Putamen (tissue), 1 donor: Measurements from ENCODE around the gene SP140.
"Not testable (repeated sequence)": the region's sequence is repeated elsewhere in the genome, so short reads cannot be mapped to it uniquely, and the experiment has no call there.

Experiments used
- DNase-seq: peaks from one replicate; pipeline ENCODE4 v3.0.0-alpha.2; 2016; ENCODE audit warnings: low spot score

SP140 gene

DNA sequence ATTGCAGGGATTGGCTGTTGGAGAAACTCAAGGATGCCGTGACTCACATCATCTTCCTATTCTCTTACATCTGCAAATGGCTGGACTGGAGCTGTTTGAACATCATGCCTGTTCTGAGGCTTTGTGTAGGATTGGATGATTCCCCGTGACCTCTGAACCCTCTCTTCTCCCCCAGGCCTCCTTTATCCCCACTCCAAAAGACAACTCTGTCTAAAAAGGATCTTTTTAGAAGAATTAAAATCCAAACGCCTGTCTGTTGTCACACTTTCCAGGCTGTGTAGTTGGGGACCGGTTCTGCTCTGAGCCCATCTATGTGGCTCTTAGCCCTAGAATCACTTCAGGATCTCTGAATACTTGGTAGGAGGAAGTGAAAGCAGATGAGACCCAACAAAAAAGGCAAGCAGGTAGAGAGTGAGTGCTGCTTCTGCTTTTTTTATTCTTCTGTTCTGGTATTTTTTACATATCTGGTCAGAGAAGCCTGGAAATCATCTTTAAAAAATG is 565 bp downstream of the SP140 start:
- no peak for DNase-seq

GRCh38 chr2:230227216-230227615 is 1.7 kb downstream of the SP140 start:
- no peak for DNase-seq

GRCh38 chr2:230230087-230230486 is 4.6 kb downstream of the SP140 start:
- DNase-seq: no peak

GRCh38 chr2:230230496-230231200 is 5.1 kb downstream of the SP140 start:
- no peak for DNase-seq

GRCh38 chr2:230231251-230231650 is 5.7 kb downstream of the SP140 start:
- DNase-seq: no peak

DNA sequence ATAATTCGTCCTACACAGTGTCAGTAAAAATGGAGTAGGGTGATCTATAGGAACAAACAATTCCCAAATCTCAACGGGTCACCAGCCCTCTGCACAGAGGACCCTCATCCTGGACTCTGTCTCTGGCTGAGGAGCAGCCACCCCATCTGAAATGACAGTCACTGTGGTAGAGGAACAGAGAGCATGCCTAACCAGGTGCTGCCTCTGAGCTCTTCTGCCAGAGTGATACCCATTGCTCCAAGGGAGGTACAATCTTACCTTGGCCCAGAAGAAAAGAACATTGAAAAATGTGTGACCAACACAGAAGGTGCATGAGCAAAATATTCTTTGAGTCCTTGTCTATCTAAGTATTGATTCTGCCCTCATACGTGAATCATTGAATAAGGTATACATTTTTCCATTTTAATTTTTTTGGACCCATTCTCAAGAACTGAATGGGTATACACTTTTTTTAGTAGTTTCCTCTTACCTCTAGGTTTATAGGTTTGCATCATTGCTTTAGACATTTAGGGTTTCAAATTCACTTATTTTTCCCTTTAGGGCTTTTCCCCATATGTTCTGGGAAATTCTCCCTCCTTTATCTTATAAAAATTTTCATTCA is 8.7 kb downstream of the SP140 start:
- DNase-seq: no peak

GRCh38 chr2:230234845-230235244 is 9.3 kb downstream of the SP140 start:
- DNase-seq: no peak

DNA sequence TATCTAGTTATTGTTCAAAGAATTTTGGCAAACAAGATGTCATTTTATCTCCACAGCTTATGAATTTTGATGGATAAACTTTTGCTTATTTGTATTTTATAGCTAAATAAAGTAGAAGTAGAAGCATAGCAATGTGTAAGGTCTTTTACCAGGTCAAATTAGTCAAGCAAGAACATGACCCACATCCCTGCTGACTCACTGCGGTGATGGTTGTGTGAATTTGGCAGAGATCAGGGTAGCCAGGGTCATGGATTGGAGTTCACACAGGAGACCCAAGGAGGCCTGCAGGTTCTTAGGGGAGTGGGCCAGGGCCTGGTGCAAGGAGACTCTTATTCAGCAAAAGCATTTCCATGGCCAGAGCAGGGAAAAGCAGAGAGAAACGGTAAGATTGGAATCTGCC is 18.7 kb downstream of the SP140 start:
- no peak for DNase-seq

DNA sequence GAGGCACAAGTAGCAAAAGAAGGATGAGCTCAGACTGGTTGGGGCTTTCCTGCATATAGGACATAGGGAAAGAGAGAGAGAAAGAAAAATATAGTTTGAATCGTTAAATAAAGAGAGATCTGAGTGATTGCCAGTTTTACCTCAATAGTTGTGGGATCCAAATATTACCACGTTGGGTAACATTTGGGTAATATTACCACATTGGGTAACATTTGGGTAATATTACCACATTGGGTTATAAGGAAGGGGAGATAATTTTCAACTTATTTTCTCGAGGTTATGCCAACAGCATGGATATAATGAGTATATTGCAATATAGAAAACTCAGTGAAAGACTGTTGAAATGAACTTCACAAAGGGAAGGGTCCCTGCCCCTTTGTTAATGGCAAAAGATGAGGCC is 20.7 kb downstream of the SP140 start:
- DNase-seq: no peak

GRCh38 chr2:230250231-230250630 is 24.7 kb downstream of the SP140 start:
- DNase-seq: no peak

DNA sequence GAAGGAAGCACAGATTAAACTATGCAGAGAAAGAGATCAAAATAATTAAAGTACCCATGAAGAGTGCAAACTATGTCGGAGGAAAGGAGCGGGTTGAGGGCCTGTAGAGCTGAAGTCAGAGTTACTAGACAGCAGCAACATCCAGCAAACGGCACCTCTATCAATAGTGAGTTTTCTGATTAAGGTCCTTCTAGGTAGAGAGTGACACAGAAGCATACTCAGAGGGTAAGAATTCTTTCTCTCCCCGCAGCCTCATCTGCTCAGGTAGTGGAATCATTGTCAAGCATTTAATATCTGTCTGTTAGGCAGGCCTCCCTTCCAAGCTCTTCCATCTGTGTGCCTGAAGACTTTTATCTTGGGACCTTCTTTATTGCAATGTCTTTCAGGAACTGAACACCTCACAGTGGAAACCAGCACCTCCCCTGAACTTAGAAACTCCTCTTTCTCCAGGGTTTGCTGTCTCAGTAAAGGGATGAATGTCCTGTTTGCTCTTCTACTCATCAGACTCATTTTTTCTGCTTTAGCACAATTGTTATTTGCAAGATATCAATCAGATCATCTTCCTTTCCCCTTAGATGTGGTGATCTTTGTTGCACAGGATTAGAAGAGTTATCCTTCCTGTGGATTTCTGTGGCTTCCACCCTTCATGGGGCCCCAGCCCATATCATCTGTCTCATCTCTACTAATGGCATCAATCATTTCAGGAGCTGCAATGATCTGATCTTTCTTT is 28.8 kb downstream of the SP140 start:
- DNase-seq: no peak

GRCh38 chr2:230256733-230257332 is 31.3 kb downstream of the SP140 start:
- no peak for DNase-seq

DNA sequence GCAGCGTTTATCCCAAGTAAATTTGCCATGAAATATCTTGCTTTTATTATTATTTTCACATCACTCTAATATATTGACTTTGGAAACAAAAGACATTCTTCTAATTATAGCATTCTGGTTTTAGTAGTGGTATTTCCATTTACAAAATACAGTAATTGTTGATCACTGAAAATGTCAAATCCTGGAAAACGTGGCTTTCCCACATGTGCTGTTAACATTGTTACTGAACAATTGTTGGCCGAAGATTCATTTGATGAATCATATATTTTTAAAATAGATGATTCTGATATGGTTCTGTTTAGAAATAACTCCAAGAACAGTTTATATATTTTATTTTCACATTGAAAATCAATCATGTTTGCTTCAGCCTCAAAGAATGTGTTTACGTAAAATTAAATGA is 32.9 kb downstream of the SP140 start:
- no peak for DNase-seq

- DNase-seq: no peak
Measured at GRCh38 chr2:230262246-230262645, 36.7 kb downstream of the SP140 start.

- DNase-seq: not testable (repeated sequence)
Measured at GRCh38 chr2:230264945-230265344, 39.4 kb downstream of the SP140 start.

DNA sequence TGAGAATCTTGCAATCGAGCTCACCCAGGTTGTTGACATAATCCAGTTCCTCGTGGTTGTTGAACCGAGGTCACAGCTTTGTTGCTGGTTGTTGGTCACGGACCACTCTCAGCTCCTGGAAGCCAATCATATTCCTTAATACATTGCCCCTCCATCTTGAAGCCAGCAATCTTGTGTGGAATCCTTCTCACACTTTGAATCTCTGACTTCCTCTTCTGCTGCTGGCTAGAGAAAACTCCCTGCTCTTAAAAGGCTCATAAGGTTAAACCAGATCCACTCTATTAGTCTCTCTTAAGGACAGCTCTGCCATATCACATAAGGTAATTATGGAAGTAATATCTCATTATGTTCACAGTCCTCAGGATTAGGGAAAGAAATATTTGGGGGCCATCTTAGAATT is 41.1 kb downstream of the SP140 start:
- no peak for DNase-seq

DNA sequence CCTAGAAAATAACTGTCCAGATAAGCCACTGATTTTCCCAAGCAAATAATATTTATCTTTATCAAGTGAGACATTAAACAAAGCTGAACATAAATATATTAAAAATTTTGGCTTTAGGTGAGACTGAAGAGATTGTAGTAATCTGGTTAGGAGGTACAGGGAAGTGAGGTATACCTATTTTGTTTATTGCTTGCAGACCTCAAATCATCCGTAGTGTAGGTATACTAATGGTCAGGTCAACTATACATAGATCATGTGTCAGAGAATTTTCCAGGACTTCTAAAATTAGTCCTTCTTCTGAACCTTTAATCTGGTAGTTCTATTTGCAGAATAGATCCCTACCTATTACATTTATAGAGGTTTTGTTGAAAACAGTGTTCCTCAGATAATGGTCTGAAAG is 41.5 kb downstream of the SP140 start:
- DNase-seq: no peak

DNA sequence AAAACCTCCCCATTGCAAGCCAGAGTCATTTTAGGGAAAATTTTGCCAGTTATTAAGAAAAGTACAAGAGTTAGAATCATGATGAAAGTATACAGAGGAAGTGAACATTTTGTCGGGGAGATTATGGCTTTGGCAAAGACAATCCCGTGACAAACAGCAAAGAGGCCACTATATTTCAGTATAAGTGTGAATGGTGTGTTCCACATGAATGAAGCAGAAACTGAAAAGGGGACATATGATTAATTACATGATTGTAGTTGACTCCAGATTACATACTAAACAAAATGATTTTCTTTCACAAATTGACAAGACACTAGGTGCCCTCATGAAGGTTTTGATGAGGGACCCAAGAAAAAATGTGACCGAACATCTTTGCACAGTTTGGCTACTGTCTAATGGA is 42.0 kb downstream of the SP140 start:
- no peak for DNase-seq

DNA sequence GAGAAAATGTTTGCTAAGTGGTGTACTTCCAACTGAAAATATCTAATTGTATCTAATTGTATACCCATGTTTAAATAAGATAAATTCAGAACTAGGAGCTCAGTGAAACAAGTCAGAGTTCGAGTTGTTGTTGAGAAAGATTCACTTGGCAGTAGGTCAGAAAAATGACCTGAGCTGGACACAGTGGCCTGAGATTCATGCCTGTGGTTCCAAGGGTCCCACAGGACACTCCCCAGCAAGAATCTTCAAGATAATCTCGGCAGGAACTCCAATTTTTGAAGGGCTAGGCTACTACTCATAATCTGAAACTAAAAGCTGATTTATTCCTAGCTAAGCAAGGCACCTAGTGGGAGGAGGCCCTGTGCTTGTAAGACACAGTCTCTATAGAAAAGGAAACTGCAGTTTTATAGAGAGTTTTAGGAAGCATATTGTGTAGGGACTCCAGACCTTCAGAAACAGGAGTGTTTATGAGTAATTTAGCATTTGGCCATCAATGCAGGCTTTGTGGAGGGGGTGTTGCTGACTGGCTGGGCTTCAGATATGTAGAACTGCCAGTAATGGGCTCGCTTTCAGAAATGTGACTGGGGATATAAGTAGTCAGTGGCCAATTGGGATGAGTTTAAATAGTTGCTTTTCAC is 43.2 kb downstream of the SP140 start:
- no peak for DNase-seq

GRCh38 chr2:230269715-230270114 is 44.2 kb downstream of the SP140 start:
- DNase-seq: no peak

DNA sequence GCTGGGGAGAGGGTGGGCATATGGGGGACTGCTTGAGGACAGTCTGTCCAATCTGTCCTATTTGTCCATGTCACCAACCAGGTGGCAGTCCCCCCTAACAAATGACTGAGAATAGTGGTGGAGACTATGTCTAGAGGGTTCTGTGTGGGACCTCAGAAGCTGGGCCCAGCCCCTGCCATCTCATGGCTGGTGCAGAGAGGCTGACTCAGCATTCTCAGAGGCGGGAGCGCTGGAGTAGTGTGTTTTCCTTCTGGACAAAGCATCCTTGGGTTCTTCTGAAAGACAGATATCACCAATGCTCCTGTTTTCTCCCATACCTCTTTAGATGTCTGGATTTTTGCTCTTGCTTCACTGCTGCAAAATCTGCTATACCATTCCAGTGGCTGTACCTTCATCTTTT is 57.4 kb downstream of the SP140 start:
- no peak for DNase-seq

- DNase-seq: no peak
Measured at GRCh38 chr2:230286048-230286447, 60.5 kb downstream of the SP140 start.
